ENCODE results near the gene GAGE10.
"Not testable (repeated sequence)": the region's sequence is repeated elsewhere in the genome, so short reads cannot be mapped to it uniquely, and the experiment has no call there.

Gene GAGE10

GRCh38 chrX:49322266-49322665 lies 18.8 kb downstream of the GAGE10 start:
- not testable (repeated sequence) for H3K4me3 ChIP-seq (ENCODE audit: low read depth, low read length)

- H3K4me3 ChIP-seq (ENCODE audit: low read depth, low read length), result not testable (repeated sequence)
Observed at GRCh38 chrX:49323735-49324134, 20.3 kb downstream of the GAGE10 start.

- not testable (repeated sequence) for H3K4me3 ChIP-seq (ENCODE audit: low read depth, low read length)
Observed at GRCh38 chrX:49330421-49330820, 27.0 kb downstream of the GAGE10 start.

DNA sequence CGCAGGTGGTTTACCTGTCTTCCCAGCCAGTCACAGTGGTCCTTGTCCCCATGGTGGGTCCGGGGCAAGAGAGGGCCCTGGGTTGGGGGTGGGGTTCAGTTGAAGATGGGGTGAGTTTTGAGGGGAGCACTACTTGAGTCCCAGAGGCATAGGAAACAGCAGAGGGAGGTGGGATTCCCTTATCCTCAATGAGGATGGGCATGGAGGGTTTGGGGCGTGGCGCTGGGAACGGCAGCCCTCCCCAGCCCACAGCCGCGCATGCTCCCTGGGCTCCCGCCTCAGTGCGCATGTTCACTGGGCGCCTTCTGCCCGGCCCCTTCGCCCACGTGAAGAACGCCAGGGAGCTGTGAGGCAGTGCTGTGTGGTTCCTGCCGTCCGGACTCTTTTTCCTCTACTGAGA lies 27.8 kb downstream of the GAGE10 start, which contains the start of gene GAGE13:
Gene GAGE13, plus strand, starts transcription at position 301 of the 400 bp plus-strand sequence. CDS start 1,156 bp downstream, outside the sequence.
- H3K4me3 ChIP-seq (ENCODE audit: low read depth, low read length), result not testable (repeated sequence)

- H3K4me3 ChIP-seq (ENCODE audit: low read depth, low read length), result not testable (repeated sequence)
Observed at GRCh38 chrX:49331841-49332240, 28.4 kb downstream of the GAGE10 start.

- not testable (repeated sequence) for H3K4me3 ChIP-seq (ENCODE audit: low read depth, low read length)
Observed at GRCh38 chrX:49341449-49341848, 38.0 kb downstream of the GAGE10 start.

- H3K4me3 ChIP-seq (ENCODE audit: low read depth, low read length), result not testable (repeated sequence)
Observed at GRCh38 chrX:49344496-49345175, 41.2 kb downstream of the GAGE10 start.

DNA sequence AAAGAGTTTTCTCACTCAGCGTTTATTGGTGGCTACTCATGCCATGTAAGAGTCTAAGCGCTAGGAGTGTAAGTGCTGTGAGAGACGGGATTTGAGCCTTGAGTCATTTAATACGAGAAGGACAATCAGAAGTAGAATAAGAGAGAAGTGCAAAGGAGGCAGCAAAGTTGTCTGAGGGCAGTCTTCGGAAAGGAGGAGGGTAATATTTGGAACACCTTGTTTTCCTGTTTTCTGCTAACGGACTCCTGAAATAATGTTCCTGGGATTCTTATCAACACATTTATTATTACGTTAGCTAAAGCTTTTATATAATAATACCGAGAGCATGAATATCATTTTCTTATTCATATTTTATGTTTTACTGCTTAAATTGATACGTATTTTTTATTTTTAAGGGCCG lies 42.0 kb downstream of the GAGE10 start:
- not testable (repeated sequence) for H3K4me3 ChIP-seq (ENCODE audit: low read depth, low read length)

DNA sequence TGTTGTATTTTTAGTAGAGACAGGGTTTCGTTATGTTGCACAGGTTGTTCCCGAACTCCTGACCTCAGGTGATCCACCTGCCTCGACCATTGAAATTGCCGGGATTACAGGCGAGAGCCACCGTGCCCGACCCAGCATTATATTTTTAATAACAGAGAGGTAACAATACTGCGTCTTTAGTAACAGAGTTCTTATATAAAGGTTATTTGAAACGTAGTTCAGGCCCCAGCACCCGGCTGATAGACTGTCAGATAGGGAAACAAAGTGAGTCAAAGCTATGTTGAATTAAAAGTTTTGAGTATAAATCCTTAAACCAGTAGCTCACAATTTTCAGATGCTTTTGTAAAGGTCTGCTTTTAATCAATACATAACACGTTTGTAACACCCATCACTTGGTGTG lies 42.7 kb downstream of the GAGE10 start:
- not testable (repeated sequence) for H3K4me3 ChIP-seq (ENCODE audit: low read depth, low read length)
